ENCODE results near the gene STK39. TPM values are rescaled to one million over a fixed set of nuclear protein-coding genes. Genes with fewer than 3 reads are reported as not detected.

STK39 gene
- total RNA-seq, 2 experiments from 2014 or later = 17.7 to 41.1 TPM

DNA sequence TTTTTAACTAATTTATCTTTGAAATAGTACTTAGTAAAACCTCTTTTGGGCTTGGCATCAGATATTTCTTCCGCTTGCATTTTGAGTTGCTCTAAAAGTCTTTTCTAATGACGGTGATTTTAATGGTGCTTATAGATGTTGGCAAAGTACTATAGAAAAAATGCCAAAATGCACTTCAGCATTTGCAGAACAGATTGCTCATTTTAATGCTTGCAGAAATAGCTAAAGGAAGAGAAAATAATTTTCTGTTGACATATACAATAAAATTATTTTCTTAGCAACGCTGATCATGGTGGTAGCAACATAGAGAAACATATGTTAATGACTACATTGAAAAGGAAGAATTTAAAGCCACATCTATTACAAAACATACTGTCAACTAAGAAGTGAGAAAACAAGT, 170.7 kb downstream of the STK39 start:
- Histone ChIP-seq H4K20me1 (ENCODE audit: insufficient read depth, low read length) (no peaks in the 10 kb centered on the region; the same call in 1 of the 2 replicates), H3K9me3 (ENCODE audit: low read length) (no peaks in the 10 kb centered on the region), H3K27ac (ENCODE audit: low read depth, low read length, poor library complexity, severe bottlenecking) (no peak overlapping the region), H3K4me3 (ENCODE audit: low read depth, low read length, poor library complexity, severe bottlenecking) (no peak overlapping the region), H2AFZ (ENCODE audit: low read length) (no peak overlapping the region), H3K36me3 (ENCODE audit: insufficient read depth, low read length) (no peaks in the 10 kb centered on the region), H3K4me1 (ENCODE audit: insufficient read depth, low read length, poor library complexity, severe bottlenecking) (no peaks in the 10 kb centered on the region), H3K79me2 (ENCODE audit: insufficient read depth, low read depth, low read length) (no peaks in the 10 kb centered on the region), H3K9me2 (ENCODE audit: insufficient read depth, low read length) (no peaks in the 10 kb centered on the region), H3K4me2 (ENCODE audit: low read length) (no peak overlapping the region)
- BruUV-seq (replicated peaks) = no TSS peak
- POLR2A ChIA-PET = interaction anchor here (1.0 to 1.6 kb wide), 4 partner anchors 9 to 35 kb away, joined by 3 to 5 read pairs (median 3); no protein-coding TSS in a partner anchor
- intact Hi-C loops (cut with micrococcal nuclease; ENCODE audit: unreplicated experiment) = no loop called here
- DNase-seq (ENCODE audit: low spot score) = no peak
- CTCF ChIA-PET (ENCODE audit: unreplicated experiment) = no interaction called here
- TF ChIP-seq, protein P1, sequence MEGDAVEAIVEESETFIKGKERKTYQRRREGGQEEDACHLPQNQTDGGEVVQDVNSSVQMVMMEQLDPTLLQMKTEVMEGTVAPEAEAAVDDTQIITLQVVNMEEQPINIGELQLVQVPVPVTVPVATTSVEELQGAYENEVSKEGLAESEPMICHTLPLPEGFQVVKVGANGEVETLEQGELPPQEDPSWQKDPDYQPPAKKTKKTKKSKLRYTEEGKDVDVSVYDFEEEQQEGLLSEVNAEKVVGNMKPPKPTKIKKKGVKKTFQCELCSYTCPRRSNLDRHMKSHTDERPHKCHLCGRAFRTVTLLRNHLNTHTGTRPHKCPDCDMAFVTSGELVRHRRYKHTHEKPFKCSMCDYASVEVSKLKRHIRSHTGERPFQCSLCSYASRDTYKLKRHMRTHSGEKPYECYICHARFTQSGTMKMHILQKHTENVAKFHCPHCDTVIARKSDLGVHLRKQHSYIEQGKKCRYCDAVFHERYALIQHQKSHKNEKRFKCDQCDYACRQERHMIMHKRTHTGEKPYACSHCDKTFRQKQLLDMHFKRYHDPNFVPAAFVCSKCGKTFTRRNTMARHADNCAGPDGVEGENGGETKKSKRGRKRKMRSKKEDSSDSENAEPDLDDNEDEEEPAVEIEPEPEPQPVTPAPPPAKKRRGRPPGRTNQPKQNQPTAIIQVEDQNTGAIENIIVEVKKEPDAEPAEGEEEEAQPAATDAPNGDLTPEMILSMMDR (conservative IDR thresholded peaks at IDR 0.05; ENCODE audit: low read length) = no peak
- no peak for TF ChIP-seq EZH2phosphoT487 (IDR thresholded peaks at IDR 0.05; ENCODE audit: borderline replicate concordance, low read depth, low read length)

DNA sequence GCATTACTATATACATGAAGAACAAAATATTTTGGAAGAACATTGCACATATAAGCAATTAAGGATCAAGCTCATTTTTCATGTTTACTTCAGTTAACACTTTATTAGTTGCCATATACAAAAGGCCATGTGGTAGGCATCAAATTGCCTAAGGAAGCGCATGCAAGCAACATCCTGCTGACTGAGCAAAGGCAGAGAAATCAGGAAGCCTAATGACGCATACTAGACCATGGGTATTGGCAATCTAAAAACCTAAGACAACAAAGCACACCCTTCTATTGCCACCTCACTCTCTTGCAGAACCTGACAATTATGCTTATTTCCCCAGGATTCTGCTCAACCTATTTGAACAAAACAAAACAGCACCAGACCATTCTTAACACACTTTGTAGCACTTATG, 171.9 kb downstream of the STK39 start:
- intact Hi-C loops (cut with micrococcal nuclease; ENCODE audit: unreplicated experiment) = no loop called here
- no peak for DNase-seq (ENCODE audit: low spot score)
- no TSS peak for BruUV-seq (replicated peaks)
- H3K9me3 ChIP-seq (ENCODE audit: low read length) = no peaks in the 10 kb centered on the region
- ChIA-PET CTCF (ENCODE audit: unreplicated experiment) (no interaction called here), POLR2A (interaction anchor here (0.9 to 1.6 kb wide), 2 partner anchors 34 to 81 kb away, joined by 3 to 4 read pairs; no protein-coding TSS in a partner anchor)
- TF ChIP-seq, protein P1 (conservative IDR thresholded peaks at IDR 0.05; ENCODE audit: low read length) = no peak
- TF ChIP-seq EZH2phosphoT487 (IDR thresholded peaks at IDR 0.05; ENCODE audit: borderline replicate concordance, low read depth, low read length) = no peak
- H2AFZ ChIP-seq (ENCODE audit: low read length) = no peak overlapping the region
- no peak overlapping the region for H3K4me2 ChIP-seq (ENCODE audit: low read length)
- no peaks in the 10 kb centered on the region; the same call in 1 of the 2 replicates for H4K20me1 ChIP-seq (ENCODE audit: insufficient read depth, low read length)
- no peaks in the 10 kb centered on the region for H3K9me2 ChIP-seq (ENCODE audit: insufficient read depth, low read length)
- no peak overlapping the region for H3K4me3 ChIP-seq (ENCODE audit: low read depth, low read length, poor library complexity, severe bottlenecking)
- H3K79me2 ChIP-seq (ENCODE audit: insufficient read depth, low read depth, low read length) = no peaks in the 10 kb centered on the region
- H3K36me3 ChIP-seq (ENCODE audit: insufficient read depth, low read length) = peaks cover 10% of the 10 kb centered on the region; the same call in 1 of the 2 replicates
- H3K27ac ChIP-seq (ENCODE audit: low read depth, low read length, poor library complexity, severe bottlenecking) = no peak overlapping the region
- no peaks in the 10 kb centered on the region for H3K4me1 ChIP-seq (ENCODE audit: insufficient read depth, low read length, poor library complexity, severe bottlenecking)

DNA sequence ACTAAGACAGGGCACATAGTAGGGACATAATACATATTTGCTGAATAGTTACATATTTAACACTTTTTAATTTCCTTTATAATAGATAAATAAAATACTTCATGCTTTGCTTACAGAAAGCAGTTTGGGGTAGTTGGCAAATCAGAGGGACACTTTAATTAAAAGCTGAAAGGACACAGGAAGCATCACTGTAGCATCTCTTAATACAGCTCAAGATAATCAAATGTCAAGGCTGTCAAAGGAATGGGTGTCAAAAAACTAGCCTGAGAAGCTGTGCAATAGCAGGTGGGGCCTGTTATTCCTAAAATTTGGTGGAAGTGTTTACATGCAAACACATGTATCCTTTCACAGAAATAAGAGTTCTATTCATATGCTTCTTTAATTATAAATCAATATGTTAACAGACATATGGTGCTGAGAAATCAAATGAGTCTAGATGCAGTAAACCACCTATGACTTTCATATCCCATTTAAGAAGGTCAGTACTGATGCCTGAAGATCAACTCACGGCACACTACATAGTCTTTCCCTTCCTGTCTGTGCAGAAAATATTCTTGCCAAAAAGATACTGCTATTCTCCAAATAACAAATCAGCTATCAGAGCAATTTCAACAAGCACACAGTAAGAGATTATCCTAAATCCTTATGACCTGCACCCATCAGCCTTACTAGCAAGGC, 174.6 kb downstream of the STK39 start:
- TF ChIP-seq, protein P1 (conservative IDR thresholded peaks at IDR 0.05; ENCODE audit: low read length) = no peak
- no peak for TF ChIP-seq EZH2phosphoT487 (IDR thresholded peaks at IDR 0.05; ENCODE audit: borderline replicate concordance, low read depth, low read length)
- BruUV-seq (replicated peaks) = no TSS peak
- H3K9me2 ChIP-seq (ENCODE audit: insufficient read depth, low read length) = no peaks in the 10 kb centered on the region
- no peaks in the 10 kb centered on the region for H3K4me1 ChIP-seq (ENCODE audit: insufficient read depth, low read length, poor library complexity, severe bottlenecking)
- peaks cover 10% of the 10 kb centered on the region; the same call in 1 of the 2 replicates for H3K36me3 ChIP-seq (ENCODE audit: insufficient read depth, low read length)
- no peak overlapping the region for H2AFZ ChIP-seq (ENCODE audit: low read length)
- no peaks in the 10 kb centered on the region for H3K9me3 ChIP-seq (ENCODE audit: low read length)
- H3K27ac ChIP-seq (ENCODE audit: low read depth, low read length, poor library complexity, severe bottlenecking) = no peak overlapping the region
- no peaks in the 10 kb centered on the region for H3K79me2 ChIP-seq (ENCODE audit: insufficient read depth, low read depth, low read length)
- DNase-seq (ENCODE audit: low spot score) = no peak
- intact Hi-C loops (cut with micrococcal nuclease; ENCODE audit: unreplicated experiment) = no loop called here
- H3K4me2 ChIP-seq (ENCODE audit: low read length) = no peak overlapping the region
- H4K20me1 ChIP-seq (ENCODE audit: insufficient read depth, low read length) = no peaks in the 10 kb centered on the region; the same call in 1 of the 2 replicates
- ChIA-PET CTCF (ENCODE audit: unreplicated experiment) (interaction anchor here (0.6 kb wide), 1 partner anchor 61 kb away, joined by 4 read pairs; no protein-coding TSS in a partner anchor), POLR2A (no interaction called here)
- H3K4me3 ChIP-seq (ENCODE audit: low read depth, low read length, poor library complexity, severe bottlenecking) = no peak overlapping the region
